A549 (cell line): Measurements from ENCODE around the gene ZXDC.

Experiments
- BHLHE40 ChIP-seq: IDR thresholded peaks from 2 replicates; pipeline ENCODE4 v1.6.1; 2012; ENCODE audit warnings: low read depth, low read length, inconsistent platforms
- EP300 ChIP-seq, 2 experiments: fragments of >200 bp; sonication (Bioruptor Twin); formaldehyde crosslinking; IDR thresholded peaks; 2 replicates in 1 of 2; 3 replicates in 1 of 2; pipeline ENCODE4 v1.6.1; 2016 to 2017
- ESRRA ChIP-seq: fragments of 150-350 bp; IDR thresholded peaks from 2 replicates; pipeline ENCODE4 v1.6.1; 2014; ENCODE audit warnings: mild to moderate bottlenecking, low read length, borderline replicate concordance
- JUN ChIP-seq, 2 experiments: fragments of >200 bp; sonication (Bioruptor Twin); formaldehyde crosslinking; IDR thresholded peaks; 2 replicates in 1 of 2; 3 replicates in 1 of 2; pipeline ENCODE4 v1.6.1; 2016 to 2017
- POLR2A ChIP-seq: IDR thresholded peaks from 2 replicates; pipeline ENCODE4 v1.6.1; 2012; ENCODE audit warnings: mild to moderate bottlenecking, low read length
- RAD21 ChIP-seq, 2 experiments: fragments of >200 bp in 1 of 2; sonication (Bioruptor Twin) in 1 of 2; formaldehyde crosslinking in 1 of 2; IDR thresholded peaks in 1 of 2; conservative IDR thresholded peaks in 1 of 2; 2 replicates in 1 of 2; 3 replicates in 1 of 2; pipeline ENCODE4 v1.6.1; 2012 to 2018; ENCODE audit warnings: inconsistent platforms in 1 of 2
- SMC3 ChIP-seq: fragments of >200 bp; sonication (Bioruptor Twin); formaldehyde crosslinking; IDR thresholded peaks from 3 replicates; pipeline ENCODE4 v1.6.1; 2018; ENCODE audit warnings: inconsistent platforms
- TP53 ChIP-seq: fragments of 250-450 bp; sonication (Bioruptor Pico); IDR thresholded peaks from 2 replicates; pipeline ENCODE4 v1.5.0; 2021; ENCODE audit warnings: mild to moderate bottlenecking, moderate library complexity
- TF ChIP-seq, protein P1 (sequence below): fragments of >200 bp; sonication (Bioruptor Twin); formaldehyde crosslinking; IDR thresholded peaks from 3 replicates; pipeline ENCODE4 v1.5.1; 2016
- TF ChIP-seq, protein P2 (sequence below): fragments of 200-600 bp; sonication (generic); IDR thresholded peaks from 2 replicates; pipeline ENCODE4 v1.6.1; 2016; ENCODE audit warnings: antibody characterized with exemption, mild to moderate bottlenecking, moderate library complexity
- TF ChIP-seq, protein P3 (sequence below): fragments of 150-350 bp; IDR thresholded peaks from 2 replicates; pipeline ENCODE4 v1.6.1; 2014; ENCODE audit warnings: low read depth, mild to moderate bottlenecking, low read length
- TF ChIP-seq, protein P4 (sequence below): IDR thresholded peaks from 2 replicates; pipeline ENCODE4 v1.6.1; 2012
- TF ChIP-seq, protein P5 (sequence below): IDR thresholded peaks from 2 replicates; pipeline ENCODE4 v1.6.1; 2012

DNA sequence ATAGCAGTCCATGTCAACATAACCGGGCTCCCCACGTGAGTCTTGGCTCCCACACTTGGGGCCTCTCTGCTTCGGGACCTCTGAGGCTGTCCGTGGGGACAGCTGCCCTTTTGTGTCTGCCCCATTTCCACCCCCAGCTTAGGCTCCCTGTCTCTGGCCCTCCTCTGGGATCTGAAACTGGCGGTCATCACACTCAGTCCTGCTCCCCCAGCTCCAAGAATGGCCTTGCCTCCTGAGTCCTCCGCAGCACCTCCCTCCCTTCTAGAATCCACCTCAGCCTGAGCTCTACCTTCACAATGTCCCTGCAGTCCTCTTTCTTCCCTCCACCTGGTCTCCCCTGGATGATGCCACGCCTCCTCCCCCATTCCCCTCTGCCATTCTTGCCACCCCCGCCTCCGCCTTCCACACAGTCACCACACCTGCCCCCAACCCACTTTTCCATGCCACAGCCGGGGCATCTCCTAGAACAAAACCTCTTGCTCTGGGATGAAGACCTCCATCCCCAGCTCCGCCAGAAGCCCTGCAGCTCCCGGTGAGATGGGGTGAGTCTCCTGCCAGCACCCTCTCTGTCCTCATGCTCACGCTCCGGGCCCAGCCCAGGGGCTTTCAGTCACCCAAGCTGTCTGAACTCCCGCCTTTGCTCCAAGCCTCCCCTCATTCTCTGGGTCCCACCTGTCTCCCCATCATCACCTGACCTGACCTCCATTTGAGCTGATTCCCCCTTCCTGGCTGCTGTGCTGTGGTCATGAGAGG lies 7.0 kb upstream of the ZXDC start:
- TF ChIP-seq, protein P1, sequence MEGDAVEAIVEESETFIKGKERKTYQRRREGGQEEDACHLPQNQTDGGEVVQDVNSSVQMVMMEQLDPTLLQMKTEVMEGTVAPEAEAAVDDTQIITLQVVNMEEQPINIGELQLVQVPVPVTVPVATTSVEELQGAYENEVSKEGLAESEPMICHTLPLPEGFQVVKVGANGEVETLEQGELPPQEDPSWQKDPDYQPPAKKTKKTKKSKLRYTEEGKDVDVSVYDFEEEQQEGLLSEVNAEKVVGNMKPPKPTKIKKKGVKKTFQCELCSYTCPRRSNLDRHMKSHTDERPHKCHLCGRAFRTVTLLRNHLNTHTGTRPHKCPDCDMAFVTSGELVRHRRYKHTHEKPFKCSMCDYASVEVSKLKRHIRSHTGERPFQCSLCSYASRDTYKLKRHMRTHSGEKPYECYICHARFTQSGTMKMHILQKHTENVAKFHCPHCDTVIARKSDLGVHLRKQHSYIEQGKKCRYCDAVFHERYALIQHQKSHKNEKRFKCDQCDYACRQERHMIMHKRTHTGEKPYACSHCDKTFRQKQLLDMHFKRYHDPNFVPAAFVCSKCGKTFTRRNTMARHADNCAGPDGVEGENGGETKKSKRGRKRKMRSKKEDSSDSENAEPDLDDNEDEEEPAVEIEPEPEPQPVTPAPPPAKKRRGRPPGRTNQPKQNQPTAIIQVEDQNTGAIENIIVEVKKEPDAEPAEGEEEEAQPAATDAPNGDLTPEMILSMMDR, result no peak
- TF ChIP-seq EP300 (IDR thresholded peaks at IDR 0.05) (no peak), ESRRA (no peak), BHLHE40 (no peak), SMC3 (no peak), JUN (IDR thresholded peaks at IDR 0.05) (no peak), RAD21 (conservative IDR thresholded peaks at IDR 0.05 in 1 of 2, IDR thresholded peaks at IDR 0.05 in 1 of 2) (no peak), POLR2A (no peak), TP53 (CRISPR knock-in tag) (no peak)
- TF ChIP-seq, protein P2, sequence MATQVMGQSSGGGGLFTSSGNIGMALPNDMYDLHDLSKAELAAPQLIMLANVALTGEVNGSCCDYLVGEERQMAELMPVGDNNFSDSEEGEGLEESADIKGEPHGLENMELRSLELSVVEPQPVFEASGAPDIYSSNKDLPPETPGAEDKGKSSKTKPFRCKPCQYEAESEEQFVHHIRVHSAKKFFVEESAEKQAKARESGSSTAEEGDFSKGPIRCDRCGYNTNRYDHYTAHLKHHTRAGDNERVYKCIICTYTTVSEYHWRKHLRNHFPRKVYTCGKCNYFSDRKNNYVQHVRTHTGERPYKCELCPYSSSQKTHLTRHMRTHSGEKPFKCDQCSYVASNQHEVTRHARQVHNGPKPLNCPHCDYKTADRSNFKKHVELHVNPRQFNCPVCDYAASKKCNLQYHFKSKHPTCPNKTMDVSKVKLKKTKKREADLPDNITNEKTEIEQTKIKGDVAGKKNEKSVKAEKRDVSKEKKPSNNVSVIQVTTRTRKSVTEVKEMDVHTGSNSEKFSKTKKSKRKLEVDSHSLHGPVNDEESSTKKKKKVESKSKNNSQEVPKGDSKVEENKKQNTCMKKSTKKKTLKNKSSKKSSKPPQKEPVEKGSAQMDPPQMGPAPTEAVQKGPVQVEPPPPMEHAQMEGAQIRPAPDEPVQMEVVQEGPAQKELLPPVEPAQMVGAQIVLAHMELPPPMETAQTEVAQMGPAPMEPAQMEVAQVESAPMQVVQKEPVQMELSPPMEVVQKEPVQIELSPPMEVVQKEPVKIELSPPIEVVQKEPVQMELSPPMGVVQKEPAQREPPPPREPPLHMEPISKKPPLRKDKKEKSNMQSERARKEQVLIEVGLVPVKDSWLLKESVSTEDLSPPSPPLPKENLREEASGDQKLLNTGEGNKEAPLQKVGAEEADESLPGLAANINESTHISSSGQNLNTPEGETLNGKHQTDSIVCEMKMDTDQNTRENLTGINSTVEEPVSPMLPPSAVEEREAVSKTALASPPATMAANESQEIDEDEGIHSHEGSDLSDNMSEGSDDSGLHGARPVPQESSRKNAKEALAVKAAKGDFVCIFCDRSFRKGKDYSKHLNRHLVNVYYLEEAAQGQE, result no peak
- TF ChIP-seq, protein P3, sequence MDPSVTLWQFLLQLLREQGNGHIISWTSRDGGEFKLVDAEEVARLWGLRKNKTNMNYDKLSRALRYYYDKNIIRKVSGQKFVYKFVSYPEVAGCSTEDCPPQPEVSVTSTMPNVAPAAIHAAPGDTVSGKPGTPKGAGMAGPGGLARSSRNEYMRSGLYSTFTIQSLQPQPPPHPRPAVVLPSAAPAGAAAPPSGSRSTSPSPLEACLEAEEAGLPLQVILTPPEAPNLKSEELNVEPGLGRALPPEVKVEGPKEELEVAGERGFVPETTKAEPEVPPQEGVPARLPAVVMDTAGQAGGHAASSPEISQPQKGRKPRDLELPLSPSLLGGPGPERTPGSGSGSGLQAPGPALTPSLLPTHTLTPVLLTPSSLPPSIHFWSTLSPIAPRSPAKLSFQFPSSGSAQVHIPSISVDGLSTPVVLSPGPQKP, result no peak
- TF ChIP-seq, protein P4, sequence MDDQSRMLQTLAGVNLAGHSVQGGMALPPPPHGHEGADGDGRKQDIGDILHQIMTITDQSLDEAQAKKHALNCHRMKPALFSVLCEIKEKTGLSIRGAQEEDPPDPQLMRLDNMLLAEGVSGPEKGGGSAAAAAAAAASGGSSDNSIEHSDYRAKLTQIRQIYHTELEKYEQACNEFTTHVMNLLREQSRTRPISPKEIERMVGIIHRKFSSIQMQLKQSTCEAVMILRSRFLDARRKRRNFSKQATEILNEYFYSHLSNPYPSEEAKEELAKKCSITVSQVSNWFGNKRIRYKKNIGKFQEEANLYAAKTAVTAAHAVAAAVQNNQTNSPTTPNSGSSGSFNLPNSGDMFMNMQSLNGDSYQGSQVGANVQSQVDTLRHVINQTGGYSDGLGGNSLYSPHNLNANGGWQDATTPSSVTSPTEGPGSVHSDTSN, result no peak
- TF ChIP-seq, protein P5, sequence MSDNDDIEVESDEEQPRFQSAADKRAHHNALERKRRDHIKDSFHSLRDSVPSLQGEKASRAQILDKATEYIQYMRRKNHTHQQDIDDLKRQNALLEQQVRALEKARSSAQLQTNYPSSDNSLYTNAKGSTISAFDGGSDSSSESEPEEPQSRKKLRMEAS, result no peak
